ENCODE measurements around the gene PCYT1A.
A peak's percentile ranks its signal among the peaks of the same experiment; 100 is the strongest.
"Not testable (repeated sequence)": the region's sequence is repeated elsewhere in the genome, so short reads cannot be mapped to it uniquely, and the experiment has no call there.

Gene PCYT1A

GRCh38 chr3:196189566-196190347 lies 97.8 kb downstream of the PCYT1A start:
- DNase-seq = no peak

GRCh38 chr3:196186651-196187573 lies 100.6 kb downstream of the PCYT1A start:
- DNase-seq = peak; percentile 66

GRCh38 chr3:196184881-196185280 lies 102.6 kb downstream of the PCYT1A start:
- no peak for DNase-seq

GRCh38 chr3:196184169-196184432 lies 103.4 kb downstream of the PCYT1A start:
- not testable (repeated sequence) for DNase-seq

- no peak for DNase-seq
These were observed 106.4 kb downstream of the PCYT1A start for GRCh38 chr3:196181127-196181546.

- no peak for DNase-seq
These were observed 107.2 kb downstream of the PCYT1A start for GRCh38 chr3:196180346-196180745.

Data from NCI-H2227 treated with DMSO at 0.1 percent for 48 hours (cell line).